Endothelial cell of umbilical vein (primary cell): ENCODE measurements around the gene ISY1. TPM values are rescaled to one million over a fixed set of nuclear protein-coding genes. Genes with fewer than 3 reads are reported as not detected.

ENCODE experiments used
- BruUV-seq: library from RNA; stranded (reverse); fragments of 400-500 nt; replicated peaks from 2 replicates; lab custom pipeline; 2021; lab: Mats Ljungman, UMichigan
- CTCF ChIA-PET: fragments of 300-600, 350-600 bp; sonication (Branson Sonifier 250); formaldehyde crosslinking; loops from one replicate; lab custom pipeline; 2021; ENCODE audit warnings: antibody characterized with exemption, inconsistent platforms; lab: Charles Lee
- POLR2A ChIA-PET: fragments of 300-600, 350-600 bp; sonication (Branson Sonifier 250); formaldehyde crosslinking; loops from one replicate; lab custom pipeline; 2021; ENCODE audit warnings: antibody characterized with exemption, inconsistent platforms; lab: Charles Lee
- DNase-seq: peaks from one replicate; pipeline ENCODE4 v3.0.0-alpha.2; 2011; ENCODE audit warnings: low read depth, low spot score
- FAIRE-seq: peaks from 2 replicates; lab custom pipeline; 2011; peaks lifted over from hg19 to GRCh38; lab: Jason Lieb, UNC
- H2AFZ ChIP-seq: 2 replicates; pipeline ENCODE4 v1.6.0; 2012; ENCODE audit warnings: low read depth, low read length, control low read depth, inconsistent platforms
- H3K27ac ChIP-seq: 2 replicates; pipeline ENCODE4 v1.5.1; 2011; ENCODE audit warnings: low read depth, mild to moderate bottlenecking, control low read depth, low read length, moderate library complexity; ENCODE audit not compliant: insufficient read depth
- H3K27me3 ChIP-seq, 2 experiments: 2 replicates each; pipeline versions ENCODE4 v1.6.0 to v1.6.1; 2011; ENCODE audit warnings: low read length in 2 of 2, mixed read lengths in 1 of 2; ENCODE audit not compliant: control insufficient read depth in 2 of 2, insufficient read depth in 2 of 2
- H3K36me3 ChIP-seq, 2 experiments: 2 replicates in 1 of 2; 3 replicates in 1 of 2; pipeline ENCODE4 v1.5.1; 2011; ENCODE audit warnings: low read length in 2 of 2, mild to moderate bottlenecking in 1 of 2, moderate library complexity in 1 of 2; ENCODE audit not compliant: control insufficient read depth in 2 of 2, insufficient read depth in 2 of 2; ENCODE audit errors: extremely low read depth in 1 of 2
- H3K4me1 ChIP-seq: 3 replicates; pipeline ENCODE4 v1.5.1; 2011; ENCODE audit warnings: mild to moderate bottlenecking, low read length; ENCODE audit not compliant: control insufficient read depth, insufficient read depth; ENCODE audit errors: extremely low read depth
- H3K4me2 ChIP-seq: 2 replicates; pipeline ENCODE4 v1.6.1; 2011; ENCODE audit warnings: low read length, control low read depth, mixed read lengths; ENCODE audit not compliant: insufficient read depth
- H3K4me3 ChIP-seq, 3 experiments: fragments of 200-600 bp in 1 of 3; sonication (generic), shearing (Covaris generic) in 1 of 3; replicated peaks in 1 of 3; 2 replicates each; pipeline ENCODE4 v1.5.1; 2011 to 2016; ENCODE audit warnings: control low read depth in 3 of 3, low read length in 3 of 3, mild to moderate bottlenecking in 2 of 3, inconsistent platforms in 1 of 3, low read depth in 1 of 3, moderate library complexity in 1 of 3; ENCODE audit not compliant: insufficient read depth in 1 of 3
- H3K79me2 ChIP-seq: 2 replicates; pipeline ENCODE4 v1.6.0; 2012; ENCODE audit warnings: low read length, inconsistent platforms; ENCODE audit not compliant: control insufficient read depth, insufficient read depth
- H3K9ac ChIP-seq: replicated peaks from 2 replicates; pipeline ENCODE3; 2011; ENCODE audit warnings: low read length, control low read depth; ENCODE audit not compliant: insufficient read depth; ENCODE audit errors: extremely low read depth
- H3K9me1 ChIP-seq: replicated peaks from 3 replicates; pipeline ENCODE4 v1.6.0; 2011; ENCODE audit warnings: mild to moderate bottlenecking, low read length; ENCODE audit not compliant: control insufficient read depth, insufficient read depth; ENCODE audit errors: extremely low read depth
- H3K9me3 ChIP-seq: replicated peaks from 2 replicates; pipeline ENCODE4 v1.5.1; 2012; ENCODE audit warnings: low read length, inconsistent platforms; ENCODE audit not compliant: control insufficient read depth, insufficient read depth
- H4K20me1 ChIP-seq: replicated peaks from 2 replicates; pipeline ENCODE3; 2011; ENCODE audit warnings: mild to moderate bottlenecking, low read length; ENCODE audit not compliant: control insufficient read depth, insufficient read depth; ENCODE audit errors: extremely low read depth
- CTCF ChIP-seq, 2 donors: IDR thresholded peaks; 1 replicate in 1 of 2; 2 replicates in 1 of 2; pipeline ENCODE4 v1.5.1; 2011; ENCODE audit warnings: low read length in 2 of 2, mild to moderate bottlenecking in 2 of 2, moderate library complexity in 2 of 2, control low read depth in 1 of 2, inconsistent platforms in 1 of 2, low read depth in 1 of 2; ENCODE audit not compliant: insufficient read depth in 1 of 2; ENCODE audit errors: extremely low read depth in 1 of 2
- EZH2 ChIP-seq: IDR thresholded peaks from 2 replicates; pipeline ENCODE4 v1.6.1; 2012; ENCODE audit warnings: borderline replicate concordance, low read depth, mild to moderate bottlenecking, moderate library complexity, low read length, inconsistent platforms; ENCODE audit not compliant: severe bottlenecking
- FOS ChIP-seq: IDR thresholded peaks from 2 replicates; pipeline ENCODE4 v1.6.1; 2011; ENCODE audit warnings: mild to moderate bottlenecking, low read length, moderate library complexity, borderline replicate concordance; ENCODE audit not compliant: insufficient read depth
- GATA2 ChIP-seq: IDR thresholded peaks from 2 replicates; pipeline ENCODE4 v1.7.0; 2011; ENCODE audit warnings: low read depth, mild to moderate bottlenecking, moderate library complexity, mixed read lengths, low read length; ENCODE audit not compliant: insufficient read length, insufficient read depth
- JUN ChIP-seq: IDR thresholded peaks from 2 replicates; pipeline ENCODE4 v1.6.1; 2011; ENCODE audit warnings: borderline replicate concordance, low read depth; ENCODE audit not compliant: insufficient read length, insufficient read depth
- MAX ChIP-seq: IDR thresholded peaks from 2 replicates; pipeline ENCODE4 v1.6.1; 2011; ENCODE audit not compliant: insufficient read depth, insufficient read length
- MYC ChIP-seq: IDR thresholded peaks from one replicate; pipeline ENCODE4 v1.6.1; 2011; ENCODE audit warnings: mild to moderate bottlenecking, low read depth, low read length
- POLR2A ChIP-seq: IDR thresholded peaks from 2 replicates; pipeline ENCODE4 v1.6.1; 2012; ENCODE audit warnings: low read depth, mild to moderate bottlenecking, control low read depth, low read length
- POLR2AphosphoS5 ChIP-seq: IDR thresholded peaks from 2 replicates; pipeline ENCODE4 v1.6.1; 2012; ENCODE audit warnings: low read depth, mild to moderate bottlenecking, control low read depth, low read length, moderate library complexity; ENCODE audit not compliant: insufficient read depth
- dilution Hi-C: fragments of 300-500 bp; cut with MboI; formaldehyde crosslinking; loops from one replicate; pipeline ENCODE4 v1.15.0; 2019; ENCODE audit warnings: low sequenced_read_pairs; ENCODE audit not compliant: extremely low pct_ligation_motif_present
- intact Hi-C: fragments of 100-400 bp; cut with micrococcal nuclease; formaldehyde crosslinking; loops from one replicate; pipeline ENCODE4 v1.10.0; 2022
- polyA plus RNA-seq, 4 experiments: library from polyadenylated mRNA; depleted of rRNA in 3 of 4; stranded (reverse) in 3 of 4; unstranded in 1 of 4; fragments of >200 nt; gene quantifications; 2 replicates each; pipeline versions ENCODE4 v1.2.1 to v1.2.3, GENCODE V29; 2011 to 2012; ENCODE audit warnings: missing spikeins in 1 of 4
- total RNA-seq: library from RNA; stranded (reverse); gene quantifications from 2 replicates; pipeline ENCODE4 v1.2.3, GENCODE V29; 2021

Gene ISY1
- total and polyA plus RNA-seq, 2 donors (not counting 3 experiments of a cell fraction or from before 2014, with no cell fraction given), result 50.7 to 59.4 TPM

- CTCF ChIA-PET, result interaction anchor here (1.1 to 1.2 kb wide), 2 partner anchors 101 to 158 kb away, joined by 3 to 6 read pairs; no protein-coding TSS in a partner anchor
- TF ChIP-seq POLR2AphosphoS5 (no peak), GATA2 (no peak), POLR2A (no peak), JUN (no peak), MYC (no peak), MAX (no peak), EZH2 (no peak), CTCF (IDR thresholded peaks at IDR 0.05; ENCODE audit: extremely low read depth in 1 of 2, insufficient read depth in 1 of 2, low read depth in 1 of 2, low read length in 2 of 2) (no peak), FOS (no peak)
- Histone ChIP-seq H3K79me2 (no peaks in the 10 kb centered on the region), H3K36me3 (peaks cover 21 to 34% of the 10 kb centered on the region in 2 experiments), H3K27ac (no peak overlapping the region), H3K9ac (no peak overlapping the region), H3K4me3 (no peak overlapping the region), H3K27me3 (no peaks in the 10 kb centered on the region), H3K9me1 (no peaks in the 10 kb centered on the region), H3K4me2 (no peak overlapping the region), H3K9me3 (no peaks in the 10 kb centered on the region), H2AFZ (no peak overlapping the region), H3K4me1 (no peaks in the 10 kb centered on the region), H4K20me1 (no peaks in the 10 kb centered on the region)
- DNase-seq, result no peak
- intact Hi-C loops (no loop called here), dilution Hi-C loops (no loop called here)
- BruUV-seq, result no TSS peak
- no peak for FAIRE-seq
- POLR2A ChIA-PET, result no interaction called here
Measured at GRCh38 chr3:129128357-129129155, 32.3 kb downstream of the ISY1 start.
